Common myeloid progenitor, CD34-positive (primary cell): ENCODE data around the gene ATOH7.

Experiments
- CTCF ChIA-PET: fragments of 350-600 bp; sonication (Branson Sonifier 250); formaldehyde crosslinking; loops from one replicate; lab custom pipeline; 2021; ENCODE audit warnings: antibody characterized with exemption; lab: Charles Lee
- POLR2A ChIA-PET: fragments of 350-600 bp; sonication (Branson Sonifier 250); formaldehyde crosslinking; loops from one replicate; lab custom pipeline; 2021; ENCODE audit warnings: antibody characterized with exemption; lab: Charles Lee
- DNase-seq, 3 donors: peaks; one replicate each; pipeline versions ENCODE4 v3.0.0 to v3.0.0-alpha.2; 2013
- H3K27ac ChIP-seq, 2 experiments: 1 replicate in 1 of 2; 2 replicates in 1 of 2; pipeline ENCODE4 v1.7.0; 2013; ENCODE audit warnings: inconsistent platforms in 2 of 2, low read length in 2 of 2, mild to moderate bottlenecking in 2 of 2, low read depth in 1 of 2, moderate library complexity in 1 of 2; ENCODE audit not compliant: severe bottlenecking in 2 of 2, insufficient read depth in 1 of 2, poor library complexity in 1 of 2
- H3K27me3 ChIP-seq, 5 experiments: replicated peaks in 2 of 5; 1 replicate in 3 of 5; 2 replicates in 2 of 5; pipeline versions ENCODE4 v1.6.1 to v1.7.0; 2013; ENCODE audit warnings: low read length in 4 of 5, mild to moderate bottlenecking in 2 of 5, moderate library complexity in 2 of 5, inconsistent platforms in 1 of 5; ENCODE audit not compliant: insufficient read depth in 5 of 5, control insufficient read depth in 4 of 5
- H3K36me3 ChIP-seq, 4 experiments: 1 replicate in 2 of 4; 2 replicates in 2 of 4; pipeline versions ENCODE4 v1.6.1 to v1.7.0; 2013; ENCODE audit warnings: low read length in 3 of 4, control low read depth in 1 of 4, mild to moderate bottlenecking in 1 of 4; ENCODE audit not compliant: control insufficient read depth in 4 of 4, insufficient read depth in 4 of 4
- H3K4me1 ChIP-seq, 4 experiments: 1 replicate in 3 of 4; 2 replicates in 1 of 4; pipeline versions ENCODE4 v1.6.1 to v1.7.1; 2013; ENCODE audit warnings: low read length in 3 of 4, mild to moderate bottlenecking in 3 of 4, control low read depth in 1 of 4, inconsistent platforms in 1 of 4, moderate library complexity in 1 of 4; ENCODE audit not compliant: control insufficient read depth in 4 of 4, insufficient read depth in 4 of 4; ENCODE audit errors: control extremely low read depth in 1 of 4
- H3K4me3 ChIP-seq, 7 experiments: 1 replicate in 4 of 7; 2 replicates in 3 of 7; pipeline versions ENCODE4 v1.5.1 to v1.7.0; 2013; ENCODE audit warnings: mild to moderate bottlenecking in 7 of 7, low read length in 6 of 7, moderate library complexity in 6 of 7, inconsistent platforms in 2 of 7, low read depth in 2 of 7, control low read depth in 1 of 7; ENCODE audit not compliant: insufficient read depth in 4 of 7, control insufficient read depth in 1 of 7; ENCODE audit errors: extremely low read depth in 1 of 7
- H3K9me3 ChIP-seq, 5 experiments: 1 replicate in 4 of 5; 2 replicates in 1 of 5; pipeline versions ENCODE4 v1.6.1 to v1.7.1; 2013; ENCODE audit warnings: low read length in 4 of 5, mild to moderate bottlenecking in 2 of 5, inconsistent platforms in 1 of 5, low read depth in 1 of 5, moderate library complexity in 1 of 5; ENCODE audit not compliant: control insufficient read depth in 4 of 5, insufficient read depth in 2 of 5; ENCODE audit errors: control extremely low read depth in 1 of 5
- WGBS: methylation state at CpG from one replicate; pipeline ENCODE4 v1.1.5; 2013; ENCODE audit not compliant: insufficient coverage; 5-methylcytosine and 5-hydroxymethylcytosine counted together

ATOH7 gene

DNA sequence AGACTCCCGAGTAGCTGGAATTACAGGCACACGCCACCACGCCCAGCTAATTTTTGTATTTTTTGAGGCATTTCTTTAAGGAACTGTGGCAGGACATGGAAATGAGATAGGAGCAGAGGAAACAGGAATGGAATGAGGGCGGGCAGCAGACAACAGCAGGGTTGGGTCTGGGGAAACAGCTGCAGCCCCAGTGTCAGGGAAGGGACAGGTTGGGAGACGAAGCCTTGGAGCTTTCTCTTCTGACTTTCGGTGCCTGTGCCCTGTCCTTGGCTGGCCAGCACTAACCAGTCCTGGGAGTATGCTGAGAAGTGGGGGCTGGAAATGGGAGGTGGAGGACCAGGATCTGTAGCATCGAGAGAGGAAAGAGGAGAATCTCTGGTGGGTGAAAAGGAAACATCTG is 47.4 kb downstream of the ATOH7 start:
- no peaks in the 10 kb centered on the region for H3K9me3 ChIP-seq
- DNase-seq: no peak
- no peaks in the 10 kb centered on the region for H3K4me1 ChIP-seq
- H3K27me3 ChIP-seq: peaks cover 0 to 8% (median 3%) of the 10 kb centered on the region in 5 experiments
- H3K36me3 ChIP-seq: no peaks in the 10 kb centered on the region
- 75% methylated on average over 5 of the region's 7 CpGs for WGBS
- no peak overlapping the region for H3K27ac ChIP-seq
- ChIA-PET POLR2A (no interaction called here), CTCF (no interaction called here)
- H3K4me3 ChIP-seq: no peak overlapping the region
